ENCODE results near the gene TM4SF18. TPM values are rescaled to one million over a fixed set of nuclear protein-coding genes. Genes with fewer than 3 reads are reported as not detected.

The TM4SF18 gene
- total RNA-seq, 1 experiment from 2014 or later, result 0.34 TPM

DNA sequence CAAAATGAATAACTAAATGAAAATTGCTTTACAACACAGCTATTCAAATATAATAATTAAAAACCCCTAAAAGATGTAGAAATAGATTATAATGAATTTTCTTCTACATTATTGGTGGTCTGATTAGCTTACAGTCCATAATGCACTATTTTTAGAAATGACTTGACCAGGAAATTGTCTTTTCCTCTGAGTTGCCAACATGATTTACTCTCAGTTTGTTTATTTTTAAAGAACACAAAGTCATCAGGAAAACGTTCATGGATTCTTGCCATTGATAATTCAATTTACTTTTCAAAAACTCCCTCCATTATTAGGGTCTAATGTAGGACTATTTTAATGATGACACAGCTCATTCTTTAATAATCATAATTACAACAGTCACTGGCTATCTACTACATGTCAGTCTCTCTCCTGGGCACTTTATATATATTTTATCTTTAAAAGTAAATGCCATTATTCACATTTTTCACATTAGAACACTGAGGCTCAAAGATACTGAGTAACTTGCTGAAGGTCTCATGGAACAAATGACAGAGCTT is 1.1 kb downstream of the TM4SF18 start:
- no peak for ATAC-seq
- no peak overlapping the region for H3K4me3 ChIP-seq (replicated peaks in 1 of 2; ENCODE audit: low read depth in 1 of 2, low read length in 2 of 2)
- no peaks in the 10 kb centered on the region for H3K9me2 ChIP-seq (ENCODE audit: insufficient read depth)
- ChIA-PET CTCF (interaction anchor here (1.5 to 2.5 kb wide), 3 partner anchors 32 to 377 kb away, joined by 5 to 16 read pairs (median 5); no protein-coding TSS in a partner anchor), POLR2A (no interaction called here), RAD21 (ENCODE audit: low non-redundant PET in 1 of 2, low total read pairs in 2 of 2, uncharacterized antibody in 2 of 2, unreplicated experiment in 2 of 2) (interaction anchor here in 1 of 2 experiments (1.0 kb wide), 1 partner anchor 12 kb away, joined by 3 read pairs; no protein-coding TSS in a partner anchor)
- no peaks in the 10 kb centered on the region for H4K20me1 ChIP-seq (ENCODE audit: insufficient read depth)
- BruUV-seq (replicated peaks), result no TSS peak
- H3K4me2 ChIP-seq (ENCODE audit: low read length), result peak overlapping the region; percentile 52; the same call in 1 of the 2 replicates
- peaks cover 0 to 39% of the 10 kb centered on the region in 2 experiments; a peak in 2 of 4 replicates for H3K4me1 ChIP-seq (ENCODE audit: control insufficient read depth in 1 of 2, insufficient read depth in 2 of 2, low read length in 2 of 2)
- no peaks in the 10 kb centered on the region for H3K79me2 ChIP-seq (ENCODE audit: insufficient read depth, low read length)
- no peaks in the 10 kb centered on the region for H3K27me3 ChIP-seq (ENCODE audit: insufficient read depth, low read length)
- H2AFZ ChIP-seq (ENCODE audit: low read depth, low read length, poor library complexity, severe bottlenecking), result peak overlapping the region; percentile 70
- no peak for DNase-seq (ENCODE audit: low read depth, low spot score)
- H3K36me3 ChIP-seq (ENCODE audit: control insufficient read depth in 1 of 2, insufficient read depth in 2 of 2, low read length in 2 of 2), result no peaks in the 10 kb centered on the region
- no peak overlapping the region for H3K9ac ChIP-seq (ENCODE audit: low read length)
- intact Hi-C loops (cut with micrococcal nuclease), result no loop called here
- no peaks in the 10 kb centered on the region for H3K9me3 ChIP-seq (ENCODE audit: control insufficient read depth in 1 of 2, insufficient read depth in 1 of 2, low read depth in 1 of 2, low read length in 2 of 2)
- TF ChIP-seq, protein P1, sequence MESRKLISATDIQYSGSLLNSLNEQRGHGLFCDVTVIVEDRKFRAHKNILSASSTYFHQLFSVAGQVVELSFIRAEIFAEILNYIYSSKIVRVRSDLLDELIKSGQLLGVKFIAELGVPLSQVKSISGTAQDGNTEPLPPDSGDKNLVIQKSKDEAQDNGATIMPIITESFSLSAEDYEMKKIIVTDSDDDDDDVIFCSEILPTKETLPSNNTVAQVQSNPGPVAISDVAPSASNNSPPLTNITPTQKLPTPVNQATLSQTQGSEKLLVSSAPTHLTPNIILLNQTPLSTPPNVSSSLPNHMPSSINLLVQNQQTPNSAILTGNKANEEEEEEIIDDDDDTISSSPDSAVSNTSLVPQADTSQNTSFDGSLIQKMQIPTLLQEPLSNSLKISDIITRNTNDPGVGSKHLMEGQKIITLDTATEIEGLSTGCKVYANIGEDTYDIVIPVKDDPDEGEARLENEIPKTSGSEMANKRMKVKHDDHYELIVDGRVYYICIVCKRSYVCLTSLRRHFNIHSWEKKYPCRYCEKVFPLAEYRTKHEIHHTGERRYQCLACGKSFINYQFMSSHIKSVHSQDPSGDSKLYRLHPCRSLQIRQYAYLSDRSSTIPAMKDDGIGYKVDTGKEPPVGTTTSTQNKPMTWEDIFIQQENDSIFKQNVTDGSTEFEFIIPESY (IDR thresholded peaks at IDR 0.05; ENCODE audit: extremely low read depth, insufficient replicate concordance, low read length), result no peak
- no peak for TF ChIP-seq JUND (IDR thresholded peaks at IDR 0.05)
- no peak for TF ChIP-seq ELF1 (IDR thresholded peaks at IDR 0.05; ENCODE audit: borderline replicate concordance, low read depth)
- no peak for TF ChIP-seq ATF3 (IDR thresholded peaks at IDR 0.05)
- no peak for TF ChIP-seq CTCF (IDR thresholded peaks at IDR 0.05 in 2 of 3, conservative IDR thresholded peaks at IDR 0.05 in 1 of 3; ENCODE audit: borderline replicate concordance in 1 of 3, insufficient read depth in 1 of 3, low read depth in 2 of 3, low read length in 2 of 3)
- no peak for TF ChIP-seq CEBPB (IDR thresholded peaks at IDR 0.05; ENCODE audit: low read depth)
- no peak for TF ChIP-seq SRF (IDR thresholded peaks at IDR 0.05; ENCODE audit: low read depth)
- TF ChIP-seq EGR1 (IDR thresholded peaks at IDR 0.05; ENCODE audit: low read depth), result no peak
- no peak for TF ChIP-seq YY1 (IDR thresholded peaks at IDR 0.05; ENCODE audit: extremely low read depth, insufficient replicate concordance, low read depth, low read length)
- H3K27ac ChIP-seq (ENCODE audit: low read depth, low read length), result no peak overlapping the region

Data from HCT116 (cell line).